GM21786 (cell line): Measurements from ENCODE around the gene MYO1C.
"Not testable (repeated sequence)": the region's sequence is repeated elsewhere in the genome, so short reads cannot be mapped to it uniquely, and the experiment has no call there.

Experiments
- ATAC-seq: cut with Tn5 transposase; IDR thresholded peaks from one replicate; pipeline ENCODE4 v1.9.1; 2021; ENCODE audit not compliant: unreplicated experiment

MYO1C gene

GRCh38 chr17:1492249-1493206 lies at the start of gene MYO1C:
Gene MYO1C, minus strand, starts transcription at chr17:1492686. Its CDS starts 199 bp downstream, at chr17:1492487.
- no peak for ATAC-seq

GRCh38 chr17:1541367-1541904 lies 49.0 kb upstream of the MYO1C start:
- no peak for ATAC-seq

- no peak for ATAC-seq
Observed at GRCh38 chr17:1539811-1540210, 47.3 kb upstream of the MYO1C start.

GRCh38 chr17:1535737-1536136 lies 43.3 kb upstream of the MYO1C start:
- no peak for ATAC-seq

GRCh38 chr17:1533661-1534325 lies 41.3 kb upstream of the MYO1C start:
- no peak for ATAC-seq

- no peak for ATAC-seq
Observed at GRCh38 chr17:1532836-1533602, 40.5 kb upstream of the MYO1C start.

GRCh38 chr17:1529863-1530262 lies 37.4 kb upstream of the MYO1C start:
- ATAC-seq = no peak

- ATAC-seq = not testable (repeated sequence)
Observed at GRCh38 chr17:1526876-1527275, 34.4 kb upstream of the MYO1C start.

- ATAC-seq = no peak
Observed at GRCh38 chr17:1522626-1523025, 30.1 kb upstream of the MYO1C start.

- ATAC-seq = no peak
Observed at GRCh38 chr17:1521086-1521640, 28.7 kb upstream of the MYO1C start.

GRCh38 chr17:1519678-1520077 lies 27.2 kb upstream of the MYO1C start:
- no peak for ATAC-seq

GRCh38 chr17:1518410-1518809 lies 25.9 kb upstream of the MYO1C start:
- no peak for ATAC-seq

- peak; percentile 80 for ATAC-seq
Observed at GRCh38 chr17:1516388-1517161, 24.1 kb upstream of the MYO1C start, which contains the start of gene INPP5K. Gene INPP5K, minus strand, starts transcription at chr17:1516612. Its CDS starts 113 bp downstream, at chr17:1516499.

- no peak for ATAC-seq
Observed at GRCh38 chr17:1515640-1516387, 23.3 kb upstream of the MYO1C start.

GRCh38 chr17:1512351-1512750 lies 19.9 kb upstream of the MYO1C start:
- ATAC-seq = no peak

- ATAC-seq = no peak
Observed at GRCh38 chr17:1511756-1512321, 19.4 kb upstream of the MYO1C start.

- no peak for ATAC-seq
Observed at GRCh38 chr17:1511290-1511689, 18.8 kb upstream of the MYO1C start.

- ATAC-seq = no peak
Observed at GRCh38 chr17:1509290-1509881, 16.9 kb upstream of the MYO1C start.
